LNCAP (cell line): ENCODE measurements around the gene RAB34.

ENCODE experiments used
- CTCF ChIP-seq: fragments of 450-650 bp; IDR thresholded peaks from 2 replicates; pipeline ENCODE4 v1.5.1; 2017; ENCODE audit warnings: mild to moderate bottlenecking

The RAB34 gene

GRCh38 chr17:28744104-28744971 lies 26.7 kb upstream of the RAB34 start:
- peak; percentile 3; the same call in 1 of the 2 replicates for TF ChIP-seq CTCF

- TF ChIP-seq CTCF = peak; percentile 21; the same call in 1 of the 2 replicates
Observed at GRCh38 chr17:28743243-28744103, 25.8 kb upstream of the RAB34 start, which contains the start of gene TRAF4. Gene TRAF4 (plus strand): TSS chr17:28744011. CDS start chr17:28744113, 102 bp downstream.

DNA sequence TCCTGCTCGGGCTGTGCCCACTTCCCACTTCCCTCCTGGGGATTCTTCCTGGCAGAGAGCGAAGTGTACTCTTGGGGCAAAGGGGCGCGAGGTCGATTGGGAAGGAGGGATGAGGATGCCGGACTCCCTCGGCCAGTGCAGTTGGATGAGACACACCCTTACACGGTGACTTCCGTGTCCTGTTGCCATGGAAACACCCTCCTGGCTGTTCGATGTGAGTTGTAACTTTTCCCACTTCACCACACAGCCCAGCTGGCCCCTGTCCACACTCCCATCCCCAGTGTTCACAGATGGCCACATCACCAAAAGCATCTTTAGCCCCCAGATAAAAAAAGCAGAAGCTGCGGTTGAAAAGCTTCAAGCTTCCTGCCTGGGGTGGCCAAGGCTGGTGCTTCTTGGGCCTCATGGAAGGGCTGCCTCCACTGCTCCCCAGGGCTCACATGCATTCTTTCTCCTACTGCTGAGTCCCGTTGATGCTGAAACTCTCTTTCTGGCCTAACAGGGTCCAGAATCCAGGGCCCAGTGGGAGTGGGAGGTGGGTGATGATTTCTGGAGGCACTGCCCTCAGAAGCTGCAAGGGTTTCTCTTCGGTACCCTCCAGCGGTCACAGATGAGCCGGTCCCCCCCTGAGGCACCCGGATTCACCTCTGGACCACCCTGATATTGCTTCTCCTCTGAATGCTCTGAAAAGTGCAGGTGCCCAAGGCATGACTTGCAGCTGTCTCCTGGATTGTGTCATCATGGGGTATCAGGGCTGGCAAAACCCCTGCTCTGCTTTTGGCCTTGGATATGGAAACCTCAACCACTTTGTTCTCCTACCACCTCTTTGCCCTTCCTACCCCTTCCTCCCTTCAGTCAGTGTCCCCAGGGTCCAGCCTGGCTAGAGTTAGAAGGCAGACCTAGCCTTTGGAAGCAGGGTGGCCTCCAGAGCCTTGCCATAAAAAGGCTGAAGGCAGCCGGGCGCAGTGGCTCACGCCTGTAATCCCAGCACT lies 24.0 kb upstream of the RAB34 start:
- TF ChIP-seq CTCF = no peak

- TF ChIP-seq CTCF = no peak
Observed at GRCh38 chr17:28740406-28741357, 23.0 kb upstream of the RAB34 start.

DNA sequence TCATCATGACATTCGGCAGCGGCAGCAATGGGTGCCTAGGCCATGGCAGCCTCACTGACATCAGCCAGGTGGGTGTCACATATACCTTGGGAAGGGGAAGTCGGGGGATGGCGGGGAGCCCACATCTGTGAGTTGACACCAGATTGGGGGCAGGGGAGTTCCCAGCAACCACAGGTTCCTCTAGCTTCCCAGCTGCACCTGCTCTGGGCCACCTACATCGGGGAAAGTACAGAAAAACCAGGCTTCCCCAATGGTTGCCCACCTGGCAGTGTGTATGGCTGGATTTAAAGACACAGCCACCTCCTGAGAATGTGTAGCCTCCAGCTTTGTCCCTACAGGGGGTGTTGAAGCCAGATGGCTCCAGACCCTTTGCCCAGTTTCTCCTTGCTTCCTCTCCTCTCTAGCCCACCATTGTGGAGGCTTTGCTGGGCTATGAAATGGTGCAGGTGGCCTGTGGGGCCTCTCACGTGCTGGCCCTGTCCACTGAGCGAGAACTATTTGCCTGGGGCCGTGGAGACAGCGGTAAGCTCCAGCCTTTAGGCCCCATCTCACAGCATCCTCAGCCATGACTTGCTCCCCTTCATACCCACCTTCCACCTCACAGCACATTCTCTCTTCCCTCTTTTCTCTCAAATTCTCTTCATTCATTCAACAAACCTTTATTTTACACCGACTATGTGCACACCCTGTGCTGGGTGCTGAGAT lies 21.2 kb upstream of the RAB34 start:
- TF ChIP-seq CTCF = no peak
